ENCODE measurements around the gene ENGASE.

Gene ENGASE

GRCh38 chr17:79116575-79117368 is 42.1 kb downstream of the ENGASE start:
- DNase-seq: no peak

- DNase-seq: no peak
Observed at GRCh38 chr17:79117905-79118487, 43.4 kb downstream of the ENGASE start.

GRCh38 chr17:79118924-79119323 is 44.3 kb downstream of the ENGASE start:
- no peak for DNase-seq

GRCh38 chr17:79120259-79120658 is 45.6 kb downstream of the ENGASE start:
- no peak for DNase-seq

GRCh38 chr17:79123988-79124387 is 49.4 kb downstream of the ENGASE start:
- no peak for DNase-seq

- DNase-seq: no peak
Observed at GRCh38 chr17:79124513-79125209, 50.0 kb downstream of the ENGASE start.

- DNase-seq: peak; percentile 47
Observed at GRCh38 chr17:79125503-79125902, 50.9 kb downstream of the ENGASE start.

GRCh38 chr17:79126139-79126538 is 51.5 kb downstream of the ENGASE start:
- peak; percentile 5 for DNase-seq

GRCh38 chr17:79127534-79128135 is 53.0 kb downstream of the ENGASE start:
- no peak for DNase-seq

GRCh38 chr17:79129523-79129922 is 54.9 kb downstream of the ENGASE start:
- no peak for DNase-seq

GRCh38 chr17:79130536-79131273 is 56.1 kb downstream of the ENGASE start:
- no peak for DNase-seq

GRCh38 chr17:79131274-79131635 is 56.6 kb downstream of the ENGASE start:
- no peak for DNase-seq

- no peak for DNase-seq
Observed at GRCh38 chr17:79131701-79132100, 57.1 kb downstream of the ENGASE start.

- peak; percentile 80 for DNase-seq
Observed at GRCh38 chr17:79132271-79133064, 57.8 kb downstream of the ENGASE start.

- DNase-seq: no peak
Observed at GRCh38 chr17:79133214-79133613, 58.6 kb downstream of the ENGASE start.

GRCh38 chr17:79133985-79134384 is 59.4 kb downstream of the ENGASE start:
- DNase-seq: no peak

- no peak for DNase-seq
Observed at GRCh38 chr17:79135011-79135410, 60.4 kb downstream of the ENGASE start.

GRCh38 chr17:79135628-79136405 is 61.2 kb downstream of the ENGASE start:
- DNase-seq: no peak
